ENCODE data around the gene TCF7L2.

The TCF7L2 gene

GRCh38 chr10:113000876-113001598 is 51.0 kb downstream of the TCF7L2 start:
- DNase-seq, result no peak

GRCh38 chr10:113001599-113002448 is 51.8 kb downstream of the TCF7L2 start:
- DNase-seq, result no peak

GRCh38 chr10:113002449-113002777 is 52.4 kb downstream of the TCF7L2 start:
- no peak for DNase-seq

- no peak for DNase-seq
These were observed 53.0 kb downstream of the TCF7L2 start for GRCh38 chr10:113003052-113003451.

GRCh38 chr10:113004069-113004618 is 54.1 kb downstream of the TCF7L2 start:
- no peak for DNase-seq

GRCh38 chr10:113005380-113005779 is 55.3 kb downstream of the TCF7L2 start:
- no peak for DNase-seq

- no peak for DNase-seq
These were observed 56.8 kb downstream of the TCF7L2 start for GRCh38 chr10:113006656-113007342.

GRCh38 chr10:113007343-113007771 is 57.3 kb downstream of the TCF7L2 start:
- no peak for DNase-seq

- DNase-seq, result no peak
These were observed 57.8 kb downstream of the TCF7L2 start for GRCh38 chr10:113007821-113008220.

GRCh38 chr10:113011592-113012374 is 61.7 kb downstream of the TCF7L2 start:
- no peak for DNase-seq

GRCh38 chr10:113015201-113015600 is 65.2 kb downstream of the TCF7L2 start:
- DNase-seq, result peak; percentile 42

GRCh38 chr10:113017376-113017775 is 67.3 kb downstream of the TCF7L2 start:
- no peak for DNase-seq

GRCh38 chr10:113018034-113018433 is 68.0 kb downstream of the TCF7L2 start:
- no peak for DNase-seq

- DNase-seq, result no peak
These were observed 69.0 kb downstream of the TCF7L2 start for GRCh38 chr10:113019096-113019495.

- peak; percentile 78 for DNase-seq
These were observed 69.8 kb downstream of the TCF7L2 start for GRCh38 chr10:113019692-113020474.

GRCh38 chr10:113020475-113020753 is 70.4 kb downstream of the TCF7L2 start:
- DNase-seq, result peak; percentile 63

- peak; percentile 90 for DNase-seq
These were observed 70.8 kb downstream of the TCF7L2 start for GRCh38 chr10:113020838-113021237.

- no peak for DNase-seq
These were observed 71.4 kb downstream of the TCF7L2 start for GRCh38 chr10:113021268-113022040.

GRCh38 chr10:113022265-113022664 is 72.2 kb downstream of the TCF7L2 start:
- no peak for DNase-seq

GRCh38 chr10:113023017-113023416 is 73.0 kb downstream of the TCF7L2 start:
- DNase-seq, result peak; percentile 4

- no peak for DNase-seq
These were observed 74.9 kb downstream of the TCF7L2 start for GRCh38 chr10:113024930-113025329.
